ENCODE results near the gene AKAP6.

- no peak for TF ChIP-seq CTCF (conservative IDR thresholded peaks at IDR 0.05)
- TF ChIP-seq ZFX (IDR thresholded peaks at IDR 0.05) = no peak
Measured at GRCh38 chr14:32662211-32662610, 333.1 kb downstream of the AKAP6 start.
